Erythroblast (primary cell): Measurements from ENCODE around the gene C6orf89.

Source experiments
- GATA1 ChIP-seq: IDR thresholded peaks from 2 replicates; pipeline ENCODE4 v1.6.1; 2011; ENCODE audit warnings: low read depth, mild to moderate bottlenecking, control low read depth, low read length, moderate library complexity
- POLR2A ChIP-seq: IDR thresholded peaks from 2 replicates; pipeline ENCODE4 v1.6.1; 2011; ENCODE audit warnings: mild to moderate bottlenecking, low read length

GRCh38 chr6:36862848-36863382, 22.8 kb upstream of the C6orf89 start:
- no peak for TF ChIP-seq POLR2A
- no peak for TF ChIP-seq GATA1
